SU-DHL-6 (cell line): ENCODE results near the gene DOC2A.

Experiments used
- EZH2phosphoT487 ChIP-seq: fragments of 200-600 bp; sonication (generic), shearing (Covaris generic); conservative IDR thresholded peaks from 2 replicates; pipeline ENCODE4 v1.6.1; 2018; ENCODE audit warnings: mild to moderate bottlenecking, antibody characterized with exemption, low read length, moderate library complexity, mixed read lengths
- TF ChIP-seq, protein P1 (sequence below): fragments of 200-600 bp; sonication (generic); IDR thresholded peaks from one replicate; pipeline ENCODE4 v1.5.1; 2017; ENCODE audit warnings: antibody characterized with exemption, mild to moderate bottlenecking, low read length, moderate library complexity; ENCODE audit not compliant: insufficient read depth, poor library complexity, severe bottlenecking

DNA sequence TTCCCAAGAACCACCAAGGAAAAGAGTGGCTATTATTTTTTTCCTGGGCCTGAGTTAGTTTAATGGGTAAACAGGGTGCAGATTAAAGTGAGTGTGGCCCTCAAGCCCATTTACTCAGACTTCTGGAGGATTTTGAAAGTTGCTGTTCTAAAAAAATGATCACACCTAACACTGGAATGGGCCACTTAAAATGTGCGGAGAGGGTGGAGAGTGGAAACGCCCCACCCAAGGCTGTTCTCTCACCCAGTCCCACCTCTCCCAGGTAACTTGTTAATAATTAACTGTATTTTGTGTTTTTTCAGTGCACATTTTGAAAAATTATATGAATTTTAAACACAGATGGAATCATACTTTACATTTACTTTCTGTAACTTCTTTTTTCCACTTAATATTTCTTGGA lies 20.8 kb downstream of the DOC2A start:
- TF ChIP-seq EZH2phosphoT487 = no peak
- TF ChIP-seq, protein P1, sequence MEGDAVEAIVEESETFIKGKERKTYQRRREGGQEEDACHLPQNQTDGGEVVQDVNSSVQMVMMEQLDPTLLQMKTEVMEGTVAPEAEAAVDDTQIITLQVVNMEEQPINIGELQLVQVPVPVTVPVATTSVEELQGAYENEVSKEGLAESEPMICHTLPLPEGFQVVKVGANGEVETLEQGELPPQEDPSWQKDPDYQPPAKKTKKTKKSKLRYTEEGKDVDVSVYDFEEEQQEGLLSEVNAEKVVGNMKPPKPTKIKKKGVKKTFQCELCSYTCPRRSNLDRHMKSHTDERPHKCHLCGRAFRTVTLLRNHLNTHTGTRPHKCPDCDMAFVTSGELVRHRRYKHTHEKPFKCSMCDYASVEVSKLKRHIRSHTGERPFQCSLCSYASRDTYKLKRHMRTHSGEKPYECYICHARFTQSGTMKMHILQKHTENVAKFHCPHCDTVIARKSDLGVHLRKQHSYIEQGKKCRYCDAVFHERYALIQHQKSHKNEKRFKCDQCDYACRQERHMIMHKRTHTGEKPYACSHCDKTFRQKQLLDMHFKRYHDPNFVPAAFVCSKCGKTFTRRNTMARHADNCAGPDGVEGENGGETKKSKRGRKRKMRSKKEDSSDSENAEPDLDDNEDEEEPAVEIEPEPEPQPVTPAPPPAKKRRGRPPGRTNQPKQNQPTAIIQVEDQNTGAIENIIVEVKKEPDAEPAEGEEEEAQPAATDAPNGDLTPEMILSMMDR = no peak
